Measurements from ENCODE around the gene SF3B3. TPM values are rescaled to one million over a fixed set of nuclear protein-coding genes. Genes with fewer than 3 reads are reported as not detected.
A peak's percentile ranks its signal among the peaks of the same experiment; 100 is the strongest.
"Not testable (repeated sequence)": the region's sequence is repeated elsewhere in the genome, so short reads cannot be mapped to it uniquely, and the experiment has no call there.

The SF3B3 gene
- polyA plus RNA-seq, 6 donors from 2014 or later = 29.3 to 136 (median 74.0) TPM

GRCh38 chr16:70523076-70523742, 407 bp upstream of the SF3B3 start, which contains the start of gene COG4:
TSS of gene COG4 (minus strand) at chr16:70523554. CDS start at chr16:70523543, 11 bp downstream.
- no peaks in the 10 kb centered on the region for H3K9me3 Mint-ChIP-seq

GRCh38 chr16:70524399-70524825, 796 bp downstream of the SF3B3 start:
- peak overlapping the region; percentile 97 to 100 (median 99) for H3K4me3 Mint-ChIP-seq
- H3K36me3 Mint-ChIP-seq = peaks cover 15 to 19% of the 10 kb centered on the region in 2 donors
- H3K27me3 Mint-ChIP-seq, H3K9me3 Mint-ChIP-seq: not testable (repeated sequence)
- DNase-seq = peak; percentile 34
- H3K4me1 Mint-ChIP-seq = peaks cover 27 to 72% (median 41%) of the 10 kb centered on the region in 3 donors
- peak overlapping the region; percentile 99 to 100 (median 99) for H3K27ac Mint-ChIP-seq
- peak; percentile 25 to 42 for ATAC-seq (ENCODE audit: low read depth in 2 of 2)

More at GRCh38 chr16:70523076-70523742, 407 bp upstream of the SF3B3 start, which contains the start of gene COG4:
- Mint-ChIP-seq H3K4me3 (peak within 1 kb of the TSS; percentile 97 to 100 (median 99)), H3K36me3 (peaks cover 15% of the 10 kb centered on the region in 2 donors), H3K27me3 (no peaks in the 10 kb centered on the region), H3K27ac (peak within 1 kb of the TSS; percentile 99 to 100 (median 99)), H3K4me1 (peaks cover 27 to 64% (median 38%) of the 10 kb centered on the region in 3 donors)
- DNase-seq (peak; percentile 87), ATAC-seq (ENCODE audit: low read depth in 2 of 2) (peak; percentile 71 to 81)

GRCh38 chr16:70526403-70526802, 2.8 kb downstream of the SF3B3 start:
- Mint-ChIP-seq H3K9me3 (no peaks in the 10 kb centered on the region), H3K27ac (peak overlapping the region in 5 of 6 donors; percentile 33 to 100 (median 77)), H3K4me1 (peaks cover 27 to 62% (median 42%) of the 10 kb centered on the region in 3 donors), H3K36me3 (peaks cover 15 to 18% of the 10 kb centered on the region in 2 donors), H3K4me3 (peak overlapping the region; percentile 32 to 97 (median 68)), H3K27me3 (no peaks in the 10 kb centered on the region)
- ATAC-seq (ENCODE audit: low read depth in 2 of 2) (no peak), DNase-seq (no peak)

- no peak for ATAC-seq (ENCODE audit: low read depth in 2 of 2)
- H3K4me3 Mint-ChIP-seq = peak overlapping the region in 4 of 8 donors; percentile 26 to 97 (median 39)
- H3K9me3 Mint-ChIP-seq = no peaks in the 10 kb centered on the region
- H3K4me1 Mint-ChIP-seq = peaks cover 27 to 53% (median 41%) of the 10 kb centered on the region in 3 donors
- H3K27me3 Mint-ChIP-seq = no peaks in the 10 kb centered on the region
- peak overlapping the region in 1 of 6 donors; percentile 100 for H3K27ac Mint-ChIP-seq
- DNase-seq = no peak
- peaks cover 15 to 18% of the 10 kb centered on the region in 2 donors for H3K36me3 Mint-ChIP-seq
Observed at GRCh38 chr16:70527315-70527996, 3.8 kb downstream of the SF3B3 start.

- Mint-ChIP-seq H3K27ac (peak overlapping the region in 2 of 6 donors; percentile 50 to 68), H3K4me3 (peak overlapping the region in 1 of 8 donors; percentile 75), H3K4me1 (peaks cover 22 to 40% (median 29%) of the 10 kb centered on the region in 3 donors), H3K36me3 (peaks cover 15 to 25% of the 10 kb centered on the region in 2 donors), H3K9me3 (no peaks in the 10 kb centered on the region), H3K27me3 (no peaks in the 10 kb centered on the region)
- peak; percentile 15 for DNase-seq
- ATAC-seq (ENCODE audit: low read depth in 2 of 2) = no peak
Observed at GRCh38 chr16:70529051-70529777, 5.6 kb downstream of the SF3B3 start.

GRCh38 chr16:70529954-70530353, 6.3 kb downstream of the SF3B3 start:
- peaks cover 14 to 29% of the 10 kb centered on the region in 2 donors for H3K36me3 Mint-ChIP-seq
- H3K4me1 Mint-ChIP-seq = peaks cover 16 to 33% (median 26%) of the 10 kb centered on the region in 3 donors
- DNase-seq; H3K4me3 Mint-ChIP-seq; ATAC-seq (ENCODE audit: low read depth in 2 of 2); H3K9me3 Mint-ChIP-seq; H3K27ac Mint-ChIP-seq; H3K27me3 Mint-ChIP-seq: not testable (repeated sequence)

- H3K36me3 Mint-ChIP-seq = peaks cover 20 to 22% of the 10 kb centered on the region in 2 donors
- peak overlapping the region in 2 of 6 donors; percentile 41 to 61 for H3K27ac Mint-ChIP-seq
- no peak for DNase-seq
- no peak overlapping the region for H3K4me3 Mint-ChIP-seq
- H3K9me3 Mint-ChIP-seq = no peaks in the 10 kb centered on the region
- no peaks in the 10 kb centered on the region for H3K27me3 Mint-ChIP-seq
- peaks cover 0 to 3% (median 0%) of the 10 kb centered on the region in 3 donors for H3K4me1 Mint-ChIP-seq
- ATAC-seq (ENCODE audit: low read depth in 2 of 2) = no peak
Observed at GRCh38 chr16:70534971-70535370, 11.4 kb downstream of the SF3B3 start.

GRCh38 chr16:70540994-70541393, 17.4 kb downstream of the SF3B3 start:
- Mint-ChIP-seq H3K9me3 (no peaks in the 10 kb centered on the region), H3K4me1 (peaks cover 0 to 6% (median 0%) of the 10 kb centered on the region in 3 donors), H3K4me3 (no peak overlapping the region), H3K36me3 (peaks cover 5 to 40% of the 10 kb centered on the region in 2 donors), H3K27ac (no peak overlapping the region), H3K27me3 (no peaks in the 10 kb centered on the region)
- DNase-seq = no peak
- no peak for ATAC-seq (ENCODE audit: low read depth in 2 of 2)

GRCh38 chr16:70544548-70544947, 20.9 kb downstream of the SF3B3 start:
- H3K27me3 Mint-ChIP-seq = no peaks in the 10 kb centered on the region
- peaks cover 0 to 6% (median 0%) of the 10 kb centered on the region in 3 donors for H3K4me1 Mint-ChIP-seq
- peaks cover 8 to 30% of the 10 kb centered on the region in 2 donors for H3K36me3 Mint-ChIP-seq
- no peak for DNase-seq
- peak overlapping the region in 1 of 6 donors; percentile 88 for H3K27ac Mint-ChIP-seq
- H3K4me3 Mint-ChIP-seq = no peak overlapping the region
- H3K9me3 Mint-ChIP-seq = no peaks in the 10 kb centered on the region
- no peak for ATAC-seq (ENCODE audit: low read depth in 2 of 2)

- ATAC-seq (ENCODE audit: low read depth in 2 of 2) (no peak), DNase-seq (no peak)
- Mint-ChIP-seq H3K4me1 (peaks cover 0 to 3% (median 0%) of the 10 kb centered on the region in 3 donors), H3K27me3 (no peaks in the 10 kb centered on the region), H3K4me3 (no peak overlapping the region), H3K9me3 (no peaks in the 10 kb centered on the region), H3K36me3 (peaks cover 9 to 25% of the 10 kb centered on the region in 2 donors), H3K27ac (peak overlapping the region in 1 of 6 donors; percentile 13)
Observed at GRCh38 chr16:70548936-70549335, 25.3 kb downstream of the SF3B3 start.

GRCh38 chr16:70550082-70550481, 26.5 kb downstream of the SF3B3 start:
- peak overlapping the region in 1 of 6 donors; percentile 1 for H3K27ac Mint-ChIP-seq
- ATAC-seq (ENCODE audit: low read depth in 2 of 2) (no peak), DNase-seq (no peak)
- H3K4me1 Mint-ChIP-seq = peaks cover 0 to 3% (median 0%) of the 10 kb centered on the region in 3 donors
- no peaks in the 10 kb centered on the region for H3K27me3 Mint-ChIP-seq
- H3K4me3 Mint-ChIP-seq = no peak overlapping the region
- no peaks in the 10 kb centered on the region for H3K9me3 Mint-ChIP-seq
- H3K36me3 Mint-ChIP-seq = peaks cover 19 to 30% of the 10 kb centered on the region in 2 donors

- no peaks in the 10 kb centered on the region for H3K9me3 Mint-ChIP-seq
- H3K27ac Mint-ChIP-seq = no peak overlapping the region
- ATAC-seq (ENCODE audit: low read depth in 2 of 2) = no peak
- no peak for DNase-seq
- H3K4me3 Mint-ChIP-seq = no peak overlapping the region
- peaks cover 0 to 3% (median 0%) of the 10 kb centered on the region in 3 donors for H3K4me1 Mint-ChIP-seq
- H3K36me3 Mint-ChIP-seq = peaks cover 24 to 30% of the 10 kb centered on the region in 2 donors
- no peaks in the 10 kb centered on the region for H3K27me3 Mint-ChIP-seq
Observed at GRCh38 chr16:70551788-70552187, 28.2 kb downstream of the SF3B3 start.

- H3K4me3 Mint-ChIP-seq = no peak overlapping the region
- H3K36me3 Mint-ChIP-seq = peaks cover 26 to 38% of the 10 kb centered on the region in 2 donors
- DNase-seq = no peak
- peaks cover 0 to 3% (median 0%) of the 10 kb centered on the region in 3 donors for H3K4me1 Mint-ChIP-seq
- no peaks in the 10 kb centered on the region for H3K9me3 Mint-ChIP-seq
- H3K27me3 Mint-ChIP-seq = no peaks in the 10 kb centered on the region
- ATAC-seq (ENCODE audit: low read depth in 2 of 2) = no peak
- no peak overlapping the region for H3K27ac Mint-ChIP-seq
Observed at GRCh38 chr16:70552675-70553074, 29.1 kb downstream of the SF3B3 start.

Measured in naive B cell (primary cell).